Upper lobe of right lung (tissue), 1 donor: Measurements from ENCODE around the gene FGF22. TPM values are rescaled to one million over a fixed set of nuclear protein-coding genes. Genes with fewer than 3 reads are reported as not detected.
A peak's percentile ranks its signal among the peaks of the same experiment; 100 is the strongest.

ENCODE experiments used
- ATAC-seq: fragments of 200-7000 bp; cut with Tn5 transposase; one replicate; pipeline ENCODE4 v1.9.1; 2020; ENCODE audit warnings: mild to moderate bottlenecking, moderate library complexity
- DNase-seq: peaks from one replicate; pipeline ENCODE4 v3.0.0-alpha.2; 2020
- H3K27ac ChIP-seq: fragments of 200-600 bp; one replicate; pipeline ENCODE4 v1.8.0; 2022
- H3K27me3 ChIP-seq: fragments of 200-600 bp; one replicate; pipeline ENCODE4 v1.8.0; 2022; ENCODE audit warnings: mild to moderate bottlenecking
- H3K36me3 ChIP-seq: fragments of 200-600 bp; one replicate; pipeline ENCODE4 v1.8.0; 2022
- H3K4me1 ChIP-seq: fragments of 200-600 bp; one replicate; pipeline ENCODE4 v1.8.0; 2022
- H3K4me3 ChIP-seq: fragments of 200-600 bp; one replicate; pipeline ENCODE4 v1.8.0; 2022; ENCODE audit warnings: mild to moderate bottlenecking
- H3K9me3 ChIP-seq: fragments of 200-600 bp; one replicate; pipeline ENCODE4 v1.8.0; 2022
- CTCF ChIP-seq: fragments of 200-600 bp; IDR thresholded peaks from one replicate; pipeline ENCODE4 v1.8.0; 2022; ENCODE audit warnings: antibody characterized with exemption
- intact Hi-C: fragments of 100-400 bp; cut with DNase I; formaldehyde crosslinking; loops from one replicate; pipeline ENCODE4 v1.11.0; 2022
- total RNA-seq: library from RNA; stranded (reverse); fragmentation: NEBNext Ultra II Directional; extraction: Animal tissue kit (Norgen Biotek cat#: 25700); gene quantifications from one replicate; pipeline ENCODE4 v1.2.1, GENCODE V29; 2021
- donor health status: DM: no; HTN: yes; CAD: no; lungs with severe emphysema.

Gene FGF22
- total RNA-seq, 1 donor from 2014 or later = 0.52 TPM

GRCh38 chr19:610071-610800 is 29.4 kb upstream of the FGF22 start:
- Histone ChIP-seq H3K27ac (peak overlapping the region; percentile 60), H3K27me3 (no peaks in the 10 kb centered on the region), H3K9me3 (no peaks in the 10 kb centered on the region), H3K4me1 (peaks cover 14% of the 10 kb centered on the region), H3K36me3 (no peaks in the 10 kb centered on the region), H3K4me3 (peak overlapping the region; percentile 36)
- DNase-seq = no peak
- no peak for TF ChIP-seq CTCF
- peak; percentile 5 for ATAC-seq
- intact Hi-C loops = no loop called here

- TF ChIP-seq CTCF = no peak
- peak; percentile 47 for ATAC-seq
- no peaks in the 10 kb centered on the region for H3K36me3 ChIP-seq
- H3K27me3 ChIP-seq = no peaks in the 10 kb centered on the region
- no peaks in the 10 kb centered on the region for H3K9me3 ChIP-seq
- DNase-seq = no peak
- peaks cover 14% of the 10 kb centered on the region for H3K4me1 ChIP-seq
- H3K4me3 ChIP-seq = peak overlapping the region; percentile 36
- intact Hi-C loops = no loop called here
- peak overlapping the region; percentile 60 for H3K27ac ChIP-seq
Measured at GRCh38 chr19:610801-611480, 28.7 kb upstream of the FGF22 start.

GRCh38 chr19:611481-611868 is 28.2 kb upstream of the FGF22 start:
- ATAC-seq (no peak), DNase-seq (no peak)
- Histone ChIP-seq H3K27me3 (no peaks in the 10 kb centered on the region), H3K27ac (peak overlapping the region; percentile 60), H3K4me3 (peak overlapping the region; percentile 36), H3K36me3 (no peaks in the 10 kb centered on the region), H3K9me3 (no peaks in the 10 kb centered on the region), H3K4me1 (peaks cover 14% of the 10 kb centered on the region)
- intact Hi-C loops = no loop called here
- no peak for TF ChIP-seq CTCF

GRCh38 chr19:612941-613340 is 26.7 kb upstream of the FGF22 start:
- no peaks in the 10 kb centered on the region for H3K27me3 ChIP-seq
- H3K9me3 ChIP-seq = no peaks in the 10 kb centered on the region
- no peak for TF ChIP-seq CTCF
- H3K36me3 ChIP-seq = no peaks in the 10 kb centered on the region
- DNase-seq (no peak), ATAC-seq (no peak)
- H3K4me1 ChIP-seq = peaks cover 14% of the 10 kb centered on the region
- H3K4me3 ChIP-seq = no peak overlapping the region
- intact Hi-C loops = no loop called here
- no peak overlapping the region for H3K27ac ChIP-seq

- intact Hi-C loops = no loop called here
- no peak overlapping the region for H3K27ac ChIP-seq
- no peaks in the 10 kb centered on the region for H3K9me3 ChIP-seq
- DNase-seq (no peak), ATAC-seq (no peak)
- no peaks in the 10 kb centered on the region for H3K27me3 ChIP-seq
- no peak for TF ChIP-seq CTCF
- H3K36me3 ChIP-seq = peaks cover 10% of the 10 kb centered on the region
- no peak overlapping the region for H3K4me3 ChIP-seq
- H3K4me1 ChIP-seq = peaks cover 14% of the 10 kb centered on the region
Measured at GRCh38 chr19:613732-614567, 25.7 kb upstream of the FGF22 start.
